PC-3 (cell line): Measurements from ENCODE around the gene NUCB1. TPM values are rescaled to one million over a fixed set of nuclear protein-coding genes. Genes with fewer than 3 reads are reported as not detected.

Source experiments
- ATAC-seq: fragments of 200-7000 bp; cut with Tn5 transposase; 2 replicates; pipeline ENCODE4 v1.9.1; 2020; ENCODE audit warnings: mild to moderate bottlenecking, moderate library complexity
- BruUV-seq: library from RNA; stranded (reverse); fragments of 400-500 nt; replicated peaks from 2 replicates; lab custom pipeline; 2021; lab: Mats Ljungman, UMichigan
- CTCF ChIA-PET: fragments of 300-600 bp; sonication (Branson Sonifier 250); formaldehyde crosslinking; loops from one replicate; lab custom pipeline; 2022; ENCODE audit warnings: antibody characterized with exemption; lab: Charles Lee
- POLR2A ChIA-PET: fragments of 300-600 bp; sonication (Branson Sonifier 250); formaldehyde crosslinking; loops from one replicate; lab custom pipeline; 2022; ENCODE audit warnings: antibody characterized with exemption; ENCODE audit not compliant: unreplicated experiment; lab: Charles Lee
- DNase-seq: peaks from one replicate; pipeline ENCODE4 v3.0.0-alpha.2; 2015
- H2AFZ ChIP-seq: fragments of 300-600 bp; sonication (generic); 2 replicates; pipeline ENCODE4 v1.6.0; 2016; ENCODE audit warnings: antibody characterized with exemption, low read length
- H3F3A ChIP-seq: fragments of 300-600 bp; sonication (generic); one replicate; pipeline ENCODE4 v1.6.0; 2017; ENCODE audit warnings: antibody characterized with exemption, low read length, control low read depth, mild to moderate bottlenecking; ENCODE audit not compliant: unreplicated experiment
- H3K27ac ChIP-seq: fragments of 300-600 bp; sonication (generic); 2 replicates; pipeline ENCODE4 v1.5.1; 2016; ENCODE audit warnings: mild to moderate bottlenecking, low read length
- H3K27me3 ChIP-seq: fragments of 300-600 bp; sonication (generic); 2 replicates; pipeline ENCODE4 v1.6.1; 2016; ENCODE audit warnings: low read length, mixed read lengths
- H3K36me3 ChIP-seq: fragments of 300-600 bp; sonication (generic); 2 replicates; pipeline ENCODE4 v1.6.1; 2016; ENCODE audit warnings: low read depth, mixed run types, low read length, mixed read lengths
- H3K4me1 ChIP-seq: fragments of 300-600 bp; sonication (generic); 2 replicates; pipeline ENCODE4 v1.5.1; 2016; ENCODE audit warnings: low read length; ENCODE audit not compliant: insufficient read depth
- H3K4me2 ChIP-seq: fragments of 300-600 bp; sonication (generic); 2 replicates; pipeline ENCODE4 v1.6.0; 2016; ENCODE audit warnings: low read length
- H3K4me3 ChIP-seq: fragments of 300-600 bp; sonication (generic); 2 replicates; pipeline ENCODE4 v1.5.1; 2016; ENCODE audit warnings: mild to moderate bottlenecking, low read length, mixed read lengths
- H3K79me2 ChIP-seq: fragments of 300-600 bp; sonication (generic); 2 replicates; pipeline ENCODE4 v1.6.1; 2017; ENCODE audit warnings: low read length, mixed read lengths
- H3K9ac ChIP-seq: fragments of 300-600 bp; sonication (generic); 2 replicates; pipeline ENCODE4 v1.6.0; 2016; ENCODE audit warnings: mild to moderate bottlenecking, low read length
- H3K9me2 ChIP-seq: fragments of 300-600 bp; sonication (generic); replicated peaks from 2 replicates; pipeline ENCODE4 v1.6.1; 2016; ENCODE audit warnings: mixed run types, low read length, mixed read lengths
- H3K9me3 ChIP-seq: fragments of 300-600 bp; sonication (generic); 2 replicates; pipeline ENCODE4 v1.6.1; 2016; ENCODE audit warnings: low read length, mixed read lengths
- H4K20me1 ChIP-seq: fragments of 300-600 bp; sonication (generic); 2 replicates; pipeline ENCODE4 v1.6.1; 2016; ENCODE audit warnings: low read length, mixed read lengths
- CTCF ChIP-seq: fragments of 300-600 bp; sonication (generic); conservative IDR thresholded peaks from 2 replicates; pipeline ENCODE4 v1.5.1; 2017; ENCODE audit warnings: antibody characterized with exemption, low read depth, mild to moderate bottlenecking, low read length
- EZH2 ChIP-seq: fragments of 300-600 bp; sonication (generic); IDR thresholded peaks from one replicate; pipeline ENCODE4 v1.6.1; 2017; ENCODE audit warnings: antibody characterized with exemption, mild to moderate bottlenecking, low read length; ENCODE audit not compliant: unreplicated experiment
- EZH2phosphoT487 ChIP-seq: fragments of 300-600 bp; sonication (generic); IDR thresholded peaks from 2 replicates; pipeline ENCODE4 v1.6.1; 2018; ENCODE audit warnings: mild to moderate bottlenecking, antibody characterized with exemption, low read length, borderline replicate concordance
- intact Hi-C: fragments of 100-400 bp; cut with micrococcal nuclease; formaldehyde crosslinking; loops from 2 replicates; pipeline ENCODE4 v1.9.0; 2023
- total RNA-seq: library from RNA; depleted of rRNA; stranded (reverse); fragments of >200 nt; gene quantifications from 2 replicates; pipeline ENCODE4 v1.2.3, GENCODE V29; 2014

NUCB1 gene
- total RNA-seq, 1 experiment from 2014 or later: 137 TPM

GRCh38 chr19:48958006-48958405 is 57.9 kb downstream of the NUCB1 start:
- Histone ChIP-seq H4K20me1 (no peaks in the 10 kb centered on the region), H3F3A (no peaks in the 10 kb centered on the region), H3K9me2 (no peaks in the 10 kb centered on the region), H3K4me2 (no peak overlapping the region), H3K79me2 (peaks cover 15% of the 10 kb centered on the region), H2AFZ (no peak overlapping the region), H3K27ac (no peak overlapping the region), H3K36me3 (no peaks in the 10 kb centered on the region), H3K4me1 (peaks cover 10% of the 10 kb centered on the region; the same call in 1 of the 2 replicates), H3K9ac (no peak overlapping the region), H3K4me3 (no peak overlapping the region), H3K9me3 (no peaks in the 10 kb centered on the region), H3K27me3 (no peaks in the 10 kb centered on the region)
- BruUV-seq: no TSS peak
- no peak for ATAC-seq
- no peak for DNase-seq
- POLR2A ChIA-PET: no interaction called here
- CTCF ChIA-PET: no interaction called here
- intact Hi-C loops: no loop called here
- TF ChIP-seq CTCF (no peak), EZH2phosphoT487 (no peak), EZH2 (no peak)

GRCh38 chr19:48959341-48960239 is 59.5 kb downstream of the NUCB1 start:
- no TSS peak for BruUV-seq
- Histone ChIP-seq H3K27ac (no peak overlapping the region), H3K36me3 (no peaks in the 10 kb centered on the region), H2AFZ (no peak overlapping the region), H3K79me2 (peaks cover 15% of the 10 kb centered on the region), H3K4me2 (no peak overlapping the region), H4K20me1 (no peaks in the 10 kb centered on the region), H3K4me1 (peaks cover 26% of the 10 kb centered on the region), H3K9me2 (no peaks in the 10 kb centered on the region), H3K9ac (no peak overlapping the region), H3K27me3 (no peaks in the 10 kb centered on the region), H3F3A (peaks cover 4% of the 10 kb centered on the region), H3K4me3 (no peak overlapping the region), H3K9me3 (no peaks in the 10 kb centered on the region)
- ATAC-seq (no peak), DNase-seq (no peak)
- intact Hi-C loops: no loop called here
- no peak for TF ChIP-seq CTCF
- no peak for TF ChIP-seq EZH2
- no peak for TF ChIP-seq EZH2phosphoT487
- POLR2A ChIA-PET: interaction anchor here (0.6 kb wide), 1 partner anchor 27 kb away, joined by 4 read pairs; no protein-coding TSS in a partner anchor
- CTCF ChIA-PET: no interaction called here
